H54 (cell line): ENCODE results near the gene JAKMIP1.
A peak's percentile ranks its signal among the peaks of the same experiment; 100 is the strongest.

Experiments
- DNase-seq: peaks from one replicate; pipeline ENCODE4 v3.0.0; 2011; ENCODE audit warnings: low spot score, mixed read lengths; ENCODE audit not compliant: insufficient read length
- FAIRE-seq: peaks from 3 replicates; lab custom pipeline; 2011; peaks lifted over from hg19 to GRCh38; lab: Jason Lieb, UNC
- POLR2A ChIP-seq: IDR thresholded peaks from 2 replicates; pipeline ENCODE4 v1.6.1; 2011; ENCODE audit warnings: low read depth, mild to moderate bottlenecking, low read length

The JAKMIP1 gene

GRCh38 chr4:6232836-6233785 lies 32.8 kb upstream of the JAKMIP1 start:
- FAIRE-seq (no peak), DNase-seq (no peak)
- no peak for TF ChIP-seq POLR2A

- no peak for FAIRE-seq
- no peak for TF ChIP-seq POLR2A
- no peak for DNase-seq
These were observed 31.4 kb upstream of the JAKMIP1 start for GRCh38 chr4:6231663-6232165.

GRCh38 chr4:6230827-6231662 lies 30.7 kb upstream of the JAKMIP1 start:
- FAIRE-seq = no peak
- TF ChIP-seq POLR2A = no peak
- DNase-seq = no peak

- FAIRE-seq = no peak
- TF ChIP-seq POLR2A = no peak
- no peak for DNase-seq
These were observed 30.1 kb upstream of the JAKMIP1 start for GRCh38 chr4:6230502-6230785.

- TF ChIP-seq POLR2A = no peak
- no peak for FAIRE-seq
- no peak for DNase-seq
These were observed 29.5 kb upstream of the JAKMIP1 start for GRCh38 chr4:6229671-6230501.

GRCh38 chr4:6229095-6229494 lies 28.7 kb upstream of the JAKMIP1 start:
- DNase-seq = no peak
- no peak for TF ChIP-seq POLR2A
- no peak for FAIRE-seq

GRCh38 chr4:6228158-6229067 lies 28.1 kb upstream of the JAKMIP1 start:
- no peak for FAIRE-seq
- TF ChIP-seq POLR2A = no peak
- DNase-seq = no peak

- DNase-seq (no peak), FAIRE-seq (no peak)
- no peak for TF ChIP-seq POLR2A
These were observed 27.2 kb upstream of the JAKMIP1 start for GRCh38 chr4:6227412-6228157.

- FAIRE-seq = no peak
- TF ChIP-seq POLR2A = no peak
- DNase-seq = no peak
These were observed 26.2 kb upstream of the JAKMIP1 start for GRCh38 chr4:6226506-6226905.

GRCh38 chr4:6225469-6225868 lies 25.1 kb upstream of the JAKMIP1 start:
- FAIRE-seq (no peak), DNase-seq (peak; percentile 62)
- no peak for TF ChIP-seq POLR2A

- DNase-seq (no peak), FAIRE-seq (no peak)
- TF ChIP-seq POLR2A = no peak
These were observed 24.4 kb upstream of the JAKMIP1 start for GRCh38 chr4:6224735-6225134.

- DNase-seq (no peak), FAIRE-seq (no peak)
- TF ChIP-seq POLR2A = no peak
These were observed 22.5 kb upstream of the JAKMIP1 start for GRCh38 chr4:6222761-6223292.
